Panc1 (cell line): ENCODE data around the gene OR5I1. TPM values are rescaled to one million over a fixed set of nuclear protein-coding genes. Genes with fewer than 3 reads are reported as not detected.

Source experiments
- ATAC-seq: fragments of 200-7000 bp; cut with Tn5 transposase; 2 replicates; pipeline ENCODE4 v1.9.1; 2020; ENCODE audit warnings: mild to moderate bottlenecking, moderate library complexity
- BruUV-seq: library from RNA; stranded (reverse); fragments of 400-500 nt; replicated peaks from 2 replicates; lab custom pipeline; 2021; lab: Mats Ljungman, UMichigan
- CTCF ChIA-PET: fragments of 300-600 bp; sonication (Branson Sonifier 250); formaldehyde crosslinking; loops from one replicate; lab custom pipeline; 2022; ENCODE audit warnings: antibody characterized with exemption; lab: Charles Lee
- POLR2A ChIA-PET: fragments of 300-600 bp; sonication (Branson Sonifier 250); formaldehyde crosslinking; loops from one replicate; lab custom pipeline; 2022; ENCODE audit warnings: antibody characterized with exemption; lab: Charles Lee
- DNase-seq: peaks from one replicate; pipeline ENCODE4 v3.0.0-alpha.2; 2010; ENCODE audit warnings: low read depth, low spot score
- H3K27ac ChIP-seq: 2 replicates; pipeline ENCODE4 v1.5.1; 2011; ENCODE audit warnings: mild to moderate bottlenecking, low read length, inconsistent platforms
- H3K27me3 ChIP-seq: fragments of 200-500 bp; sonication (Bioruptor generic); 2 replicates; pipeline ENCODE4 v1.6.0; 2014; ENCODE audit warnings: low read length, inconsistent platforms; ENCODE audit not compliant: control insufficient read depth, insufficient read depth
- H3K36me3 ChIP-seq: fragments of 200-500 bp; sonication (Bioruptor generic); 2 replicates; pipeline ENCODE4 v1.5.1; 2014; ENCODE audit warnings: inconsistent platforms, mild to moderate bottlenecking, low read length, moderate library complexity; ENCODE audit not compliant: control insufficient read depth, insufficient read depth
- H3K4me1 ChIP-seq: 2 replicates; pipeline ENCODE4 v1.5.1; 2011; ENCODE audit warnings: inconsistent platforms, mild to moderate bottlenecking, low read length, moderate library complexity; ENCODE audit not compliant: control insufficient read depth, insufficient read depth
- H3K4me3 ChIP-seq, 2 experiments: 2 replicates each; pipeline ENCODE4 v1.5.1; 2011 to 2012; ENCODE audit warnings: low read depth in 2 of 2, low read length in 2 of 2, mild to moderate bottlenecking in 2 of 2, inconsistent platforms in 1 of 2, moderate library complexity in 1 of 2
- H3K9me3 ChIP-seq: fragments of 200-500 bp; sonication (Bioruptor generic); 2 replicates; pipeline ENCODE4 v1.5.1; 2014; ENCODE audit warnings: low read depth, mild to moderate bottlenecking, inconsistent platforms, low read length, moderate library complexity; ENCODE audit not compliant: control insufficient read depth, insufficient read depth
- POLR2AphosphoS5 ChIP-seq: IDR thresholded peaks from 2 replicates; pipeline ENCODE4 v1.6.1; 2012; ENCODE audit warnings: mild to moderate bottlenecking, low read depth, low read length, moderate library complexity
- SIN3A ChIP-seq: IDR thresholded peaks from 2 replicates; pipeline ENCODE4 v1.6.1; 2012; ENCODE audit warnings: low read depth, mild to moderate bottlenecking, low read length, moderate library complexity, borderline replicate concordance; ENCODE audit not compliant: insufficient read depth
- TCF7L2 ChIP-seq: IDR thresholded peaks from 2 replicates; pipeline ENCODE4 v1.6.1; 2011; ENCODE audit warnings: mild to moderate bottlenecking, low read depth, low read length, inconsistent platforms
- in situ Hi-C: cut with HindIII; loops from 2 replicates; pipeline ENCODE4 v1.10.0; 2016; ENCODE audit warnings: low sequenced_read_pairs, low pct_unique_long_range_greater_than_20kb
- intact Hi-C: fragments of 100-400 bp; cut with micrococcal nuclease; formaldehyde crosslinking; loops from one replicate; pipeline ENCODE4 v1.10.0; 2022; ENCODE audit not compliant: unreplicated experiment
- total RNA-seq: library from RNA; stranded (reverse); gene quantifications from one replicate; pipeline ENCODE4 v1.2.1, GENCODE V29; 2021; ENCODE audit not compliant: unreplicated experiment
- TF ChIP-seq, protein P1 (sequence below): fragments of 450-650 bp; IDR thresholded peaks from 2 replicates; pipeline ENCODE4 v1.5.1; 2017; ENCODE audit warnings: mild to moderate bottlenecking
- TF ChIP-seq, protein P2 (sequence below), 2 experiments: IDR thresholded peaks; 2 replicates each; pipeline ENCODE4 v1.6.1; 2011 to 2012; ENCODE audit warnings: low read depth in 2 of 2, control low read depth in 1 of 2, low read length in 1 of 2, mild to moderate bottlenecking in 1 of 2, moderate library complexity in 1 of 2; ENCODE audit not compliant: insufficient read depth in 1 of 2

OR5I1 gene
- total RNA-seq, 1 experiment from 2014 or later: not detected

DNA sequence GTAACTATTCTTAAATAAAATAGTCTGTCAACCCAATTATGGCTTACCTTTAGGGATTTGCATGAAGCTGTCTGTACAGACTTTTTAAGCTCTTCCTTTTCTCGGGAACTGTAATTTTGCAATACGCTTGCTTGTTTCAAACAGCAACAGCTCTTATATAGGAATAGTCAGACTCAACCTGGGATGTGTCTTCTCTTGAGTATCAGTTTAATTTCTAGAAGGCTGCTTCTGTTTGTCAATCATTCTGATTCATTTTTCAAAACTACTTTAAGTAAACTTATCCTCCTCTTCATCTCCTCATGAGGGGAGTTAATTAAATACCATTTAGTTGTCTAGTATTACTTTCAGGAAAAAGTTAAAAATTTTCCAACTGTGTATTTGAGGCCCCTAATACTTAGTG lies 33.6 kb upstream of the OR5I1 start, which contains the start of gene OR10AG1:
Gene OR10AG1, minus strand, starts transcription at position 101 of the 400 bp plus-strand sequence. Its CDS starts 38 bp downstream, at position 63.
- H3K4me3 ChIP-seq: no peak within 1 kb of the TSS
- no peaks in the 10 kb centered on the region for H3K27me3 ChIP-seq
- BruUV-seq: no TSS peak
- POLR2A ChIA-PET: interaction anchor here (0.7 kb wide), 1 partner anchor 230 kb away, joined by 5 read pairs; no protein-coding TSS in a partner anchor
- CTCF ChIA-PET: no interaction called here
- no peak within 1 kb of the TSS for H3K27ac ChIP-seq
- H3K9me3 ChIP-seq: no peaks in the 10 kb centered on the region
- intact Hi-C loops: no loop called here
- no peaks in the 10 kb centered on the region for H3K4me1 ChIP-seq
- ATAC-seq: no peak
- DNase-seq: no peak
- in situ Hi-C loops: no loop called here
- H3K36me3 ChIP-seq: no peaks in the 10 kb centered on the region
- TF ChIP-seq POLR2AphosphoS5 (no peak), SIN3A (no peak), TCF7L2 (no peak)
- TF ChIP-seq, protein P1, sequence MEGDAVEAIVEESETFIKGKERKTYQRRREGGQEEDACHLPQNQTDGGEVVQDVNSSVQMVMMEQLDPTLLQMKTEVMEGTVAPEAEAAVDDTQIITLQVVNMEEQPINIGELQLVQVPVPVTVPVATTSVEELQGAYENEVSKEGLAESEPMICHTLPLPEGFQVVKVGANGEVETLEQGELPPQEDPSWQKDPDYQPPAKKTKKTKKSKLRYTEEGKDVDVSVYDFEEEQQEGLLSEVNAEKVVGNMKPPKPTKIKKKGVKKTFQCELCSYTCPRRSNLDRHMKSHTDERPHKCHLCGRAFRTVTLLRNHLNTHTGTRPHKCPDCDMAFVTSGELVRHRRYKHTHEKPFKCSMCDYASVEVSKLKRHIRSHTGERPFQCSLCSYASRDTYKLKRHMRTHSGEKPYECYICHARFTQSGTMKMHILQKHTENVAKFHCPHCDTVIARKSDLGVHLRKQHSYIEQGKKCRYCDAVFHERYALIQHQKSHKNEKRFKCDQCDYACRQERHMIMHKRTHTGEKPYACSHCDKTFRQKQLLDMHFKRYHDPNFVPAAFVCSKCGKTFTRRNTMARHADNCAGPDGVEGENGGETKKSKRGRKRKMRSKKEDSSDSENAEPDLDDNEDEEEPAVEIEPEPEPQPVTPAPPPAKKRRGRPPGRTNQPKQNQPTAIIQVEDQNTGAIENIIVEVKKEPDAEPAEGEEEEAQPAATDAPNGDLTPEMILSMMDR: no peak
- TF ChIP-seq, protein P2, sequence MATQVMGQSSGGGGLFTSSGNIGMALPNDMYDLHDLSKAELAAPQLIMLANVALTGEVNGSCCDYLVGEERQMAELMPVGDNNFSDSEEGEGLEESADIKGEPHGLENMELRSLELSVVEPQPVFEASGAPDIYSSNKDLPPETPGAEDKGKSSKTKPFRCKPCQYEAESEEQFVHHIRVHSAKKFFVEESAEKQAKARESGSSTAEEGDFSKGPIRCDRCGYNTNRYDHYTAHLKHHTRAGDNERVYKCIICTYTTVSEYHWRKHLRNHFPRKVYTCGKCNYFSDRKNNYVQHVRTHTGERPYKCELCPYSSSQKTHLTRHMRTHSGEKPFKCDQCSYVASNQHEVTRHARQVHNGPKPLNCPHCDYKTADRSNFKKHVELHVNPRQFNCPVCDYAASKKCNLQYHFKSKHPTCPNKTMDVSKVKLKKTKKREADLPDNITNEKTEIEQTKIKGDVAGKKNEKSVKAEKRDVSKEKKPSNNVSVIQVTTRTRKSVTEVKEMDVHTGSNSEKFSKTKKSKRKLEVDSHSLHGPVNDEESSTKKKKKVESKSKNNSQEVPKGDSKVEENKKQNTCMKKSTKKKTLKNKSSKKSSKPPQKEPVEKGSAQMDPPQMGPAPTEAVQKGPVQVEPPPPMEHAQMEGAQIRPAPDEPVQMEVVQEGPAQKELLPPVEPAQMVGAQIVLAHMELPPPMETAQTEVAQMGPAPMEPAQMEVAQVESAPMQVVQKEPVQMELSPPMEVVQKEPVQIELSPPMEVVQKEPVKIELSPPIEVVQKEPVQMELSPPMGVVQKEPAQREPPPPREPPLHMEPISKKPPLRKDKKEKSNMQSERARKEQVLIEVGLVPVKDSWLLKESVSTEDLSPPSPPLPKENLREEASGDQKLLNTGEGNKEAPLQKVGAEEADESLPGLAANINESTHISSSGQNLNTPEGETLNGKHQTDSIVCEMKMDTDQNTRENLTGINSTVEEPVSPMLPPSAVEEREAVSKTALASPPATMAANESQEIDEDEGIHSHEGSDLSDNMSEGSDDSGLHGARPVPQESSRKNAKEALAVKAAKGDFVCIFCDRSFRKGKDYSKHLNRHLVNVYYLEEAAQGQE (IDR thresholded peaks at IDR 0.05; ENCODE audit: insufficient read depth in 1 of 2, low read depth in 2 of 2, low read length in 1 of 2): no peak

DNA sequence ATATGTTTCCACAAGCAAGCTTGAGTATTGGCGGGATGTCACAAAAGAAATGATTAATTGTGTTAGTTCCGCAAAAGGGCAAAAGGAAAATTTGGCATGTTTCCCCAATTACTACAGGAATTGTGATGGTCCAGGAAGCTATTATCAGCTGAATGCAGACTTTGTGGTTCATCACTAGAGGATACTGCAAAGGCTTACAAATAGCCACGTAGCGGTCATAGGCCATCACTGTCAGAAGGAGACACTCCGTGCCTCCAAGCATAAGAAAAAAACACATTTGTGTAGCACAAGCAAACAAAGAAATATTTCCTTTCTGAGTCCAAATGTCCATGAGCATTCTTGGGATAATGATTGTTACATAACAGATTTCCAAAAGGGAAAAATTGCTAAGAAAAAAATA lies 31.7 kb upstream of the OR5I1 start:
- no TSS peak for BruUV-seq
- Histone ChIP-seq H3K27ac (no peak overlapping the region), H3K27me3 (no peaks in the 10 kb centered on the region), H3K36me3 (no peaks in the 10 kb centered on the region), H3K4me1 (no peaks in the 10 kb centered on the region), H3K4me3 (no peak overlapping the region), H3K9me3 (no peaks in the 10 kb centered on the region)
- CTCF ChIA-PET: no interaction called here
- no peak for ATAC-seq
- TF ChIP-seq, protein P1: no peak
- TF ChIP-seq, protein P2 (IDR thresholded peaks at IDR 0.05; ENCODE audit: insufficient read depth in 1 of 2, low read depth in 2 of 2, low read length in 1 of 2): no peak
- no peak for TF ChIP-seq SIN3A
- TF ChIP-seq TCF7L2: no peak
- no peak for TF ChIP-seq POLR2AphosphoS5
- intact Hi-C loops: no loop called here
- in situ Hi-C loops: no loop called here
- no peak for DNase-seq
- POLR2A ChIA-PET: no interaction called here
